HL-60 (cell line): Measurements from ENCODE around the gene IFNL2.

ENCODE experiments used
- GABPA ChIP-seq: IDR thresholded peaks from 2 replicates; pipeline ENCODE4 v1.6.1; 2012; ENCODE audit warnings: low read depth
- POLR2AphosphoS5 ChIP-seq: IDR thresholded peaks from 2 replicates; pipeline ENCODE4 v1.6.1; 2012; ENCODE audit warnings: low read depth
- TF ChIP-seq, protein P1 (sequence below): IDR thresholded peaks from one replicate; pipeline ENCODE4 v1.5.1; 2011; ENCODE audit warnings: low read length, control low read depth, inconsistent platforms; ENCODE audit not compliant: insufficient read depth
- TF ChIP-seq, protein P2 (sequence below): IDR thresholded peaks from 2 replicates; pipeline ENCODE4 v1.6.1; 2012; ENCODE audit warnings: low read depth; ENCODE audit not compliant: insufficient replicate concordance

DNA sequence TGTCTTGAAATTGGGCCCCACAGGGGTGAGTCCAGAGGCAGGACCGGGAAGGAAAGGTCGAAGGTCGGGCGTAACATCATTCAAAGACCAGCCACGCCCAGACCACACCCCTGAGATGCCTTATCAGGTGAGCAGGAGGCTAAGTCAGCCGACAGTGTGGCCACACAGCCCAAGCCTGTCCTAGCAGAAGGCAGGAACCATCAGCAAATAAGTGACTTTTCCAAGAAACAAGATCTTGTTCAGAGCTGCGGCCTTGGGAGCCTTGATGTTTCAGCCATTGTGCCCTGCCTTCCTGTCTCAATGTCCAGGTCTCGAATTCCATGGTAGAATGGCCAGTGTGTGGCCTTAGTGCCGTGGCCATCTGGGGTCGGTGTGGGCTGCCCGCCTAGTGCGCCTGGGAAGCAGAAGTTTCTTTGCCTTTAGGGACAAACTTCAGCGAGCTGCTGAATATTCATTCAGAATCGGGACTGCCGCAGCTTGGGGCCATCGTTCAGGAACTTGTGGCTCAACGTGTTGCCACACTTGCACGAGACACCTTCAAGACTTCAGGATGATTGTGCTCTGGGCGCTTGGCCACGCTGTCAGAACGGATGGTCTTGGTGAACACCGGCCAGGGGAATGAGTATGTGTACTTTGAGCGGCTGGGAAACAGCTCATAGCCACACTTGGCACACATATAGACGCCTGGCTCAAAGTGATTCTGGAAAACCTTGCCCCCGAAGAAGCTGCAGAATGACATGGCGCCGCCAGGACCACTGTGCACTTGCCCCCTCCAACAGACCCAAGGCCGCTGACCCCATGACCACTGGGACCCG, 13.5 kb upstream of the IFNL2 start:
- TF ChIP-seq, protein P1, sequence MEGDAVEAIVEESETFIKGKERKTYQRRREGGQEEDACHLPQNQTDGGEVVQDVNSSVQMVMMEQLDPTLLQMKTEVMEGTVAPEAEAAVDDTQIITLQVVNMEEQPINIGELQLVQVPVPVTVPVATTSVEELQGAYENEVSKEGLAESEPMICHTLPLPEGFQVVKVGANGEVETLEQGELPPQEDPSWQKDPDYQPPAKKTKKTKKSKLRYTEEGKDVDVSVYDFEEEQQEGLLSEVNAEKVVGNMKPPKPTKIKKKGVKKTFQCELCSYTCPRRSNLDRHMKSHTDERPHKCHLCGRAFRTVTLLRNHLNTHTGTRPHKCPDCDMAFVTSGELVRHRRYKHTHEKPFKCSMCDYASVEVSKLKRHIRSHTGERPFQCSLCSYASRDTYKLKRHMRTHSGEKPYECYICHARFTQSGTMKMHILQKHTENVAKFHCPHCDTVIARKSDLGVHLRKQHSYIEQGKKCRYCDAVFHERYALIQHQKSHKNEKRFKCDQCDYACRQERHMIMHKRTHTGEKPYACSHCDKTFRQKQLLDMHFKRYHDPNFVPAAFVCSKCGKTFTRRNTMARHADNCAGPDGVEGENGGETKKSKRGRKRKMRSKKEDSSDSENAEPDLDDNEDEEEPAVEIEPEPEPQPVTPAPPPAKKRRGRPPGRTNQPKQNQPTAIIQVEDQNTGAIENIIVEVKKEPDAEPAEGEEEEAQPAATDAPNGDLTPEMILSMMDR: no peak
- TF ChIP-seq POLR2AphosphoS5: no peak
- TF ChIP-seq, protein P2, sequence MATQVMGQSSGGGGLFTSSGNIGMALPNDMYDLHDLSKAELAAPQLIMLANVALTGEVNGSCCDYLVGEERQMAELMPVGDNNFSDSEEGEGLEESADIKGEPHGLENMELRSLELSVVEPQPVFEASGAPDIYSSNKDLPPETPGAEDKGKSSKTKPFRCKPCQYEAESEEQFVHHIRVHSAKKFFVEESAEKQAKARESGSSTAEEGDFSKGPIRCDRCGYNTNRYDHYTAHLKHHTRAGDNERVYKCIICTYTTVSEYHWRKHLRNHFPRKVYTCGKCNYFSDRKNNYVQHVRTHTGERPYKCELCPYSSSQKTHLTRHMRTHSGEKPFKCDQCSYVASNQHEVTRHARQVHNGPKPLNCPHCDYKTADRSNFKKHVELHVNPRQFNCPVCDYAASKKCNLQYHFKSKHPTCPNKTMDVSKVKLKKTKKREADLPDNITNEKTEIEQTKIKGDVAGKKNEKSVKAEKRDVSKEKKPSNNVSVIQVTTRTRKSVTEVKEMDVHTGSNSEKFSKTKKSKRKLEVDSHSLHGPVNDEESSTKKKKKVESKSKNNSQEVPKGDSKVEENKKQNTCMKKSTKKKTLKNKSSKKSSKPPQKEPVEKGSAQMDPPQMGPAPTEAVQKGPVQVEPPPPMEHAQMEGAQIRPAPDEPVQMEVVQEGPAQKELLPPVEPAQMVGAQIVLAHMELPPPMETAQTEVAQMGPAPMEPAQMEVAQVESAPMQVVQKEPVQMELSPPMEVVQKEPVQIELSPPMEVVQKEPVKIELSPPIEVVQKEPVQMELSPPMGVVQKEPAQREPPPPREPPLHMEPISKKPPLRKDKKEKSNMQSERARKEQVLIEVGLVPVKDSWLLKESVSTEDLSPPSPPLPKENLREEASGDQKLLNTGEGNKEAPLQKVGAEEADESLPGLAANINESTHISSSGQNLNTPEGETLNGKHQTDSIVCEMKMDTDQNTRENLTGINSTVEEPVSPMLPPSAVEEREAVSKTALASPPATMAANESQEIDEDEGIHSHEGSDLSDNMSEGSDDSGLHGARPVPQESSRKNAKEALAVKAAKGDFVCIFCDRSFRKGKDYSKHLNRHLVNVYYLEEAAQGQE: no peak
- no peak for TF ChIP-seq GABPA
